ENCODE results near the gene STAT5B.

- TF ChIP-seq, protein P1, sequence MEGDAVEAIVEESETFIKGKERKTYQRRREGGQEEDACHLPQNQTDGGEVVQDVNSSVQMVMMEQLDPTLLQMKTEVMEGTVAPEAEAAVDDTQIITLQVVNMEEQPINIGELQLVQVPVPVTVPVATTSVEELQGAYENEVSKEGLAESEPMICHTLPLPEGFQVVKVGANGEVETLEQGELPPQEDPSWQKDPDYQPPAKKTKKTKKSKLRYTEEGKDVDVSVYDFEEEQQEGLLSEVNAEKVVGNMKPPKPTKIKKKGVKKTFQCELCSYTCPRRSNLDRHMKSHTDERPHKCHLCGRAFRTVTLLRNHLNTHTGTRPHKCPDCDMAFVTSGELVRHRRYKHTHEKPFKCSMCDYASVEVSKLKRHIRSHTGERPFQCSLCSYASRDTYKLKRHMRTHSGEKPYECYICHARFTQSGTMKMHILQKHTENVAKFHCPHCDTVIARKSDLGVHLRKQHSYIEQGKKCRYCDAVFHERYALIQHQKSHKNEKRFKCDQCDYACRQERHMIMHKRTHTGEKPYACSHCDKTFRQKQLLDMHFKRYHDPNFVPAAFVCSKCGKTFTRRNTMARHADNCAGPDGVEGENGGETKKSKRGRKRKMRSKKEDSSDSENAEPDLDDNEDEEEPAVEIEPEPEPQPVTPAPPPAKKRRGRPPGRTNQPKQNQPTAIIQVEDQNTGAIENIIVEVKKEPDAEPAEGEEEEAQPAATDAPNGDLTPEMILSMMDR (conservative IDR thresholded peaks at IDR 0.05 in 1 of 2, IDR thresholded peaks at IDR 0.05 in 1 of 2; ENCODE audit: low read depth in 1 of 2, low read length in 2 of 2) = peak; percentile 19 to 24
- no peak for TF ChIP-seq EZH2 (IDR thresholded peaks at IDR 0.05; ENCODE audit: low read length, missing control alignments)
These were observed 113.1 kb downstream of the STAT5B start for GRCh38 chr17:42163113-42163512.

All from fibroblast of lung (primary cell).